Epithelial cell of proximal tubule (primary cell): ENCODE data around the gene CCNDBP1. TPM values are rescaled to one million over a fixed set of nuclear protein-coding genes. Genes with fewer than 3 reads are reported as not detected.
"Not testable (repeated sequence)": the region's sequence is repeated elsewhere in the genome, so short reads cannot be mapped to it uniquely, and the experiment has no call there.

Experiments used
- DNase-seq: peaks from one replicate; pipeline ENCODE4 v3.0.0-alpha.2; 2011; ENCODE audit warnings: low read depth
- H3K4me3 ChIP-seq: 2 replicates; pipeline ENCODE4 v1.5.1; 2011; ENCODE audit warnings: low read depth, mild to moderate bottlenecking, low read length
- CTCF ChIP-seq: conservative IDR thresholded peaks from 2 replicates; pipeline ENCODE4 v1.5.1; 2012; ENCODE audit warnings: low read depth, mild to moderate bottlenecking, low read length
- total RNA-seq: library from RNA; depleted of rRNA; stranded (reverse); fragments of >200 nt; gene quantifications from 2 replicates; pipeline ENCODE4 v1.2.3, GENCODE V29; 2015

CCNDBP1 gene
- total RNA-seq, 1 donor from 2014 or later, result 39.8 TPM

GRCh38 chr15:43196760-43197548 is 11.8 kb downstream of the CCNDBP1 start:
- TF ChIP-seq CTCF, result no peak
- H3K4me3 ChIP-seq, result no peak overlapping the region
- no peak for DNase-seq

GRCh38 chr15:43197773-43198172 is 12.6 kb downstream of the CCNDBP1 start:
- not testable (repeated sequence) for H3K4me3 ChIP-seq, DNase-seq

GRCh38 chr15:43198556-43198955 is 13.4 kb downstream of the CCNDBP1 start:
- H3K4me3 ChIP-seq, DNase-seq: not testable (repeated sequence)

- H3K4me3 ChIP-seq, result no peak overlapping the region
- no peak for DNase-seq
- no peak for TF ChIP-seq CTCF
Observed at GRCh38 chr15:43198992-43199391, 13.8 kb downstream of the CCNDBP1 start.

- H3K4me3 ChIP-seq, result no peak overlapping the region
- no peak for DNase-seq
- no peak for TF ChIP-seq CTCF
Observed at GRCh38 chr15:43199945-43200488, 14.8 kb downstream of the CCNDBP1 start.

- no peak overlapping the region for H3K4me3 ChIP-seq
- DNase-seq, result no peak
- peak; percentile 86 for TF ChIP-seq CTCF
Observed at GRCh38 chr15:43204016-43204901, 19.1 kb downstream of the CCNDBP1 start.

- TF ChIP-seq CTCF, result no peak
- DNase-seq, result no peak
- no peak overlapping the region for H3K4me3 ChIP-seq
Observed at GRCh38 chr15:43206054-43206453, 20.9 kb downstream of the CCNDBP1 start.
